K562 (cell line): ENCODE measurements around the gene DYNC2H1. TPM values are rescaled to one million over a fixed set of nuclear protein-coding genes. Genes with fewer than 3 reads are reported as not detected.

Experiments
- ATAC-seq: fragments of 200-7000 bp; cut with Tn5 transposase; 3 replicates; pipeline ENCODE4 v1.9.1; 2020; ENCODE audit warnings: moderate library complexity
- BruUV-seq: library from RNA; stranded (reverse); fragments of 400-500 nt; replicated peaks from 2 replicates; lab custom pipeline; 2021; lab: Mats Ljungman, UMichigan
- CTCF ChIA-PET: fragments of 300-600 bp; formaldehyde crosslinking; extraction: SDS; loops from one replicate; lab custom pipeline; 2021; ENCODE audit warnings: low intra/inter-chr PET ratio; lab: Yijun Ruan, JAX
- POLR2A ChIA-PET: fragments of 300-600, 350-650 bp; sonication (Branson Sonifier 250); formaldehyde crosslinking; extraction: SDS; loops from one replicate; lab custom pipeline; 2021; ENCODE audit warnings: antibody characterized with exemption, inconsistent platforms; lab: Yijun Ruan, JAX
- DNase-seq, 4 experiments: peaks; one replicate each; pipeline versions ENCODE4 v3.0.0 to v3.0.0-alpha.2; 2011 to 2018; ENCODE audit warnings: low spot score in 3 of 4, mixed read lengths in 3 of 4; ENCODE audit errors: extremely low read depth in 1 of 4
- FAIRE-seq: peaks from 2 replicates; lab custom pipeline; 2011; peaks lifted over from hg19 to GRCh38; lab: Jason Lieb, UNC
- H2AFZ ChIP-seq: 2 replicates; pipeline ENCODE4 v1.6.0; 2011; ENCODE audit warnings: low read depth, low read length, control low read depth, inconsistent platforms
- H3K27ac ChIP-seq: fragments of 200-600 bp; 3 replicates; pipeline ENCODE4 v1.8.0; 2011; ENCODE audit warnings: low read depth, mild to moderate bottlenecking, control low read depth, inconsistent platforms, low read length, moderate library complexity, mixed read lengths; ENCODE audit errors: extremely low read depth
- H3K27me3 ChIP-seq, 2 experiments: fragments of 300-600 bp in 1 of 2; 2 replicates in 1 of 2; 3 replicates in 1 of 2; pipeline versions ENCODE4 v1.6.0 to v1.8.0; 2011; ENCODE audit warnings: inconsistent platforms in 2 of 2, low read length in 2 of 2, mild to moderate bottlenecking in 1 of 2, mixed read lengths in 1 of 2, moderate library complexity in 1 of 2; ENCODE audit not compliant: control insufficient read depth in 2 of 2, insufficient read depth in 2 of 2
- H3K36me3 ChIP-seq: fragments of 300-600 bp; 3 replicates; pipeline ENCODE4 v1.8.0; 2011; ENCODE audit warnings: mild to moderate bottlenecking, low read length, inconsistent platforms; ENCODE audit not compliant: control insufficient read depth, insufficient read depth
- H3K4me1 ChIP-seq, 2 experiments: fragments of 200-600 bp in 1 of 2; replicated peaks in 1 of 2; 2 replicates in 1 of 2; 3 replicates in 1 of 2; pipeline versions ENCODE4 v1.5.1 to v1.8.0; 2011; ENCODE audit warnings: inconsistent platforms in 2 of 2, low read length in 2 of 2, mild to moderate bottlenecking in 1 of 2, mixed read lengths in 1 of 2, moderate library complexity in 1 of 2; ENCODE audit not compliant: control insufficient read depth in 2 of 2, insufficient read depth in 2 of 2
- H3K4me2 ChIP-seq: 2 replicates; pipeline ENCODE4 v1.6.1; 2011; ENCODE audit warnings: low read length, control low read depth, inconsistent platforms, mixed read lengths; ENCODE audit not compliant: insufficient read depth
- H3K4me3 ChIP-seq: fragments of 200-600 bp; sonication (generic), shearing (Covaris generic); 2 replicates; pipeline ENCODE4 v1.5.1; 2016; ENCODE audit warnings: control low read depth, inconsistent platforms
- H3K79me2 ChIP-seq: fragments of 200-600 bp; 3 replicates; pipeline ENCODE4 v1.8.0; 2011; ENCODE audit warnings: low read length, inconsistent platforms; ENCODE audit not compliant: control insufficient read depth, insufficient read depth
- H3K9ac ChIP-seq, 2 experiments: 2 replicates each; pipeline versions ENCODE4 v1.6.0 to v1.6.1; 2011; ENCODE audit warnings: low read depth in 2 of 2, low read length in 2 of 2, control low read depth in 1 of 2, inconsistent platforms in 1 of 2, mild to moderate bottlenecking in 1 of 2, mixed read lengths in 1 of 2; ENCODE audit not compliant: insufficient read depth in 1 of 2
- H3K9me1 ChIP-seq: one replicate; pipeline ENCODE4 v1.6.0; 2011; ENCODE audit warnings: inconsistent platforms, mild to moderate bottlenecking, low read length, moderate library complexity; ENCODE audit not compliant: control insufficient read depth, insufficient read depth
- H3K9me3 ChIP-seq: replicated peaks from 2 replicates; pipeline ENCODE4 v1.5.1; 2011; ENCODE audit warnings: low read depth, low read length, inconsistent platforms; ENCODE audit not compliant: control insufficient read depth, insufficient read depth
- H4K20me1 ChIP-seq: replicated peaks from 2 replicates; pipeline ENCODE4 v1.6.1; 2011; ENCODE audit warnings: low read length, inconsistent platforms, mixed read lengths; ENCODE audit not compliant: control insufficient read depth, insufficient read depth
- C11orf30 ChIP-seq: fragments of 450-650 bp; IDR thresholded peaks from 2 replicates; pipeline ENCODE4 v1.6.1; 2016; ENCODE audit warnings: low read depth, mild to moderate bottlenecking
- DIDO1 ChIP-seq: fragments of 450-650 bp; IDR thresholded peaks from 2 replicates; pipeline ENCODE4 v1.6.1; 2016; ENCODE audit warnings: low read depth, missing biosample characterization, missing genetic modification characterization
- MAFF ChIP-seq: IDR thresholded peaks from 2 replicates; pipeline ENCODE4 v1.6.1; 2012; ENCODE audit warnings: low read length, improper control_type of control experiment
- MAFK ChIP-seq: IDR thresholded peaks from 2 replicates; pipeline ENCODE4 v1.6.1; 2011; ENCODE audit warnings: low read length, improper control_type of control experiment
- SRSF7 ChIP-seq: fragments of 200-400 bp; formaldehyde crosslinking; optimal IDR thresholded peaks from 2 replicates; pipeline ENCODE3; 2017; ENCODE audit warnings: mild to moderate bottlenecking, low read depth, low read length
- TOE1 ChIP-seq, 2 experiments: fragments of 450-650 bp in 1 of 2; sonication (generic) in 1 of 2; formaldehyde crosslinking in 1 of 2; IDR thresholded peaks; 2 replicates each; pipeline versions ENCODE4 v1.7.1 to v1.8.0; 2016 to 2022; ENCODE audit warnings: borderline replicate concordance in 2 of 2, mild to moderate bottlenecking in 2 of 2, antibody characterized with exemption in 1 of 2, inconsistent platforms in 1 of 2, low read depth in 1 of 2, missing genetic modification reagents in 1 of 2, moderate library complexity in 1 of 2
- ZBTB40 ChIP-seq, 2 experiments: fragments of 450-650 bp in 1 of 2; sonication (generic) in 1 of 2; formaldehyde crosslinking in 1 of 2; IDR thresholded peaks; 2 replicates each; pipeline versions ENCODE4 v1.7.1 to v1.9.0; 2016 to 2022; ENCODE audit warnings: inconsistent platforms in 1 of 2, mild to moderate bottlenecking in 1 of 2, missing genetic modification reagents in 1 of 2
- ZBTB8A ChIP-seq: fragments of 450-650 bp; IDR thresholded peaks from 2 replicates; pipeline ENCODE4 v1.6.1; 2018; ENCODE audit warnings: mild to moderate bottlenecking, moderate library complexity; ENCODE audit not compliant: partially characterized antibody
- ZNF316 ChIP-seq: fragments of 450-650 bp; IDR thresholded peaks from 2 replicates; pipeline ENCODE4 v1.6.1; 2016
- ZSCAN29 ChIP-seq: fragments of 450-650 bp; IDR thresholded peaks from 2 replicates; pipeline ENCODE4 v1.6.1; 2017
- WGBS: fragments of 100-300 bp; shearing (Covaris generic); methylation state at CpG from one replicate; pipeline ENCODE4 v1.1.6; 2016; ENCODE audit warnings: low coverage, mixed read lengths; ENCODE audit not compliant: insufficient coverage; ENCODE audit errors: missing lambda C conversion rate; 5-methylcytosine and 5-hydroxymethylcytosine counted together
- in situ Hi-C: fragments of 300-500 bp; cut with MboI; formaldehyde crosslinking; loops from 4 replicates; pipeline ENCODE4 v1.15.0; 2018; ENCODE audit warnings: inconsistent platforms, mixed read lengths
- intact Hi-C: fragments of 100-400 bp; cut with micrococcal nuclease; formaldehyde crosslinking; loops from 2 replicates; pipeline ENCODE4 v1.14.2; 2022
- polyA plus RNA-seq, 8 experiments: library from polyadenylated mRNA; depleted of rRNA in 4 of 8; stranded (reverse) in 5 of 8; unstranded in 3 of 8; fragments of >200 nt; fragmentation: Nextera tagmentation in 2 of 8; fragmentation: Illumina TruSeq in 1 of 8; extraction: Ambion mirVana in 2 of 8; extraction: Trizol in 1 of 8; gene quantifications; 2 replicates each; pipeline versions ENCODE4 v1.2.1 to v1.2.3, GENCODE V29; 2011 to 2014; ENCODE audit warnings: inconsistent platforms in 1 of 8, missing spikeins in 1 of 8
- total RNA-seq, 7 experiments: library from RNA; depleted of rRNA in 6 of 7; stranded (reverse); fragments of >200 nt in 6 of 7; fragmentation: Illumina TruSeq in 2 of 7; extraction: Trizol in 2 of 7; gene quantifications; 2 replicates each; pipeline versions ENCODE4 v1.2.1 to v1.2.3, GENCODE V29; 2011 to 2021; ENCODE audit warnings: low replicate concordance in 1 of 7
- TF ChIP-seq, protein P1 (sequence below): IDR thresholded peaks from 2 replicates; pipeline ENCODE4 v1.6.1; 2014; ENCODE audit warnings: antibody characterized with exemption

DYNC2H1 gene
- total and polyA plus RNA-seq, 9 of the 15 experiments (the other 6 are each of a cell fraction or from before 2014, with no cell fraction given) = 0.08 to 0.64 (median 0.20) TPM

DNA sequence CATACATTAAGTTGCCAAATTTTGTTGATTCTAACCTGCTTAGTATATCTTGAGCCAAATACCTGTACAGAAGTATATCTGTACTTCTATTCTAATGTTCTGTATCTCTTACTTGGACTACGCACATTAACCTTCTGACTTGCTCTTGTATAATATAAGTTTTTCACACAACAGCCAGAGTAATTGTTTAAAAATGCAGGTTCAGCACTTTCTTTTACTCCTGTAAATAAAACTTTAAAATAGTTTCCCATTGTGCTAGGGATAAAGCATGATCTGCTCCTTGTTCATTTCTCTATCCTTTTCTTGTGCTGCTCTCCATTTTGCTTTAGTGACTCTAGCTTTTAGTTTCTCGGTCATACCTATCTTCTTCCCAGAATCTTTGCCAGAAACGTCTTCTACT is 48.3 kb downstream of the DYNC2H1 start:
- in situ Hi-C loops = no loop called here
- H4K20me1 ChIP-seq = no peaks in the 10 kb centered on the region
- FAIRE-seq (no peak), DNase-seq (no peak), ATAC-seq (no peak)
- ChIA-PET CTCF (no interaction called here), POLR2A (no interaction called here)
- 0% methylated on average over 3 of the region's 3 CpGs for WGBS
- no peaks in the 10 kb centered on the region; the same call in 1 of the 2 replicates for H3K9me3 ChIP-seq
- no peak overlapping the region for H3K27ac ChIP-seq
- H3K4me2 ChIP-seq = no peak overlapping the region
- no peak overlapping the region for H3K4me3 ChIP-seq
- no peaks in the 10 kb centered on the region for H3K27me3 ChIP-seq
- no peaks in the 10 kb centered on the region for H3K4me1 ChIP-seq
- H3K79me2 ChIP-seq = no peaks in the 10 kb centered on the region
- no peak overlapping the region for H3K9ac ChIP-seq
- BruUV-seq = no TSS peak
- intact Hi-C loops = no loop called here
- no peak overlapping the region for H2AFZ ChIP-seq
- H3K36me3 ChIP-seq = no peaks in the 10 kb centered on the region
- TF ChIP-seq ZBTB8A (no peak), ZSCAN29 (no peak), MAFK (peak; percentile 28; the same call in 1 of the 2 replicates), TOE1 (IDR thresholded peaks at IDR 0.05; ENCODE audit: borderline replicate concordance) (no peak), TOE1 (CRISPR knock-in tag; IDR thresholded peaks at IDR 0.05; ENCODE audit: borderline replicate concordance, low read depth) (no peak), ZBTB40 (IDR thresholded peaks at IDR 0.05) (no peak), ZBTB40 (CRISPR knock-in tag; IDR thresholded peaks at IDR 0.05) (no peak), MAFF (peak; percentile 38; the same call in 1 of the 2 replicates), DIDO1 (tag) (no peak), C11orf30 (peak; percentile 47; the same call in 1 of the 2 replicates), ZNF316 (peak; percentile 61), SRSF7 (no peak)
- TF ChIP-seq, protein P1, sequence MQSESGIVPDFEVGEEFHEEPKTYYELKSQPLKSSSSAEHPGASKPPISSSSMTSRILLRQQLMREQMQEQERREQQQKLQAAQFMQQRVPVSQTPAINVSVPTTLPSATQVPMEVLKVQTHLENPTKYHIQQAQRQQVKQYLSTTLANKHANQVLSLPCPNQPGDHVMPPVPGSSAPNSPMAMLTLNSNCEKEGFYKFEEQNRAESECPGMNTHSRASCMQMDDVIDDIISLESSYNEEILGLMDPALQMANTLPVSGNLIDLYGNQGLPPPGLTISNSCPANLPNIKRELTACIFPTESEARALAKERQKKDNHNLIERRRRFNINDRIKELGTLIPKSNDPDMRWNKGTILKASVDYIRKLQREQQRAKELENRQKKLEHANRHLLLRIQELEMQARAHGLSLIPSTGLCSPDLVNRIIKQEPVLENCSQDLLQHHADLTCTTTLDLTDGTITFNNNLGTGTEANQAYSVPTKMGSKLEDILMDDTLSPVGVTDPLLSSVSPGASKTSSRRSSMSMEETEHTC = no peak
- TF ChIP-seq, all 486 proteins: peak for 4
- H3K9me1 ChIP-seq = no peaks in the 10 kb centered on the region
